HEK293 (cell line): ENCODE data around the gene HMCN1.
A peak's percentile ranks its signal among the peaks of the same experiment; 100 is the strongest.

Experiments
- CTCF ChIA-PET: fragments of 350-600 bp; formaldehyde crosslinking; extraction: SDS; loops from one replicate; lab custom pipeline; 2021; ENCODE audit warnings: antibody characterized with exemption; lab: Yijun Ruan, JAX
- POLR2A ChIA-PET: fragments of 300-600 bp; formaldehyde crosslinking; extraction: SDS; loops from one replicate; lab custom pipeline; 2020; ENCODE audit warnings: antibody characterized with exemption, inconsistent platforms; lab: Yijun Ruan, JAX
- H3K27ac ChIP-seq: fragments of 200-500 bp; sonication (Bioruptor generic); 2 replicates; pipeline ENCODE4 v1.5.1; 2014; ENCODE audit warnings: low read depth, low read length, control low read depth, inconsistent platforms; ENCODE audit errors: extremely low read depth
- H3K36me3 ChIP-seq, 2 experiments: fragments of 200-500 bp in 1 of 2; sonication (Bioruptor generic) in 1 of 2; 1 replicate in 1 of 2; 2 replicates in 1 of 2; pipeline ENCODE4 v1.5.1; 2014 to 2017; ENCODE audit warnings: inconsistent platforms in 2 of 2, low read length in 2 of 2; ENCODE audit not compliant: control insufficient read depth in 2 of 2, insufficient read depth in 1 of 2
- H3K4me1 ChIP-seq: fragments of 200-500 bp; sonication (Bioruptor generic); 2 replicates; pipeline ENCODE4 v1.5.1; 2014; ENCODE audit warnings: mild to moderate bottlenecking, low read length, inconsistent platforms; ENCODE audit not compliant: control insufficient read depth, insufficient read depth
- H3K4me3 ChIP-seq: 2 replicates; pipeline ENCODE4 v1.5.1; 2011; ENCODE audit warnings: low read depth, mild to moderate bottlenecking, control low read depth, low read length, moderate library complexity
- H3K9me3 ChIP-seq: fragments of 200-500 bp; sonication (Bioruptor generic); 2 replicates; pipeline ENCODE4 v1.5.1; 2014; ENCODE audit warnings: low read depth, low read length, inconsistent platforms; ENCODE audit not compliant: control insufficient read depth, insufficient read depth
- GLI2 ChIP-seq: fragments of 450-650 bp; formaldehyde crosslinking; IDR thresholded peaks from 2 replicates; pipeline ENCODE4; 2017; ENCODE audit warnings: missing biosample characterization, missing genetic modification characterization, low read depth, borderline replicate concordance
- HOXD13 ChIP-seq: sonication (generic); formaldehyde crosslinking; IDR thresholded peaks from 2 replicates; pipeline ENCODE4 v1.8.0; 2022; ENCODE audit warnings: missing genetic modification reagents, borderline replicate concordance
- IKZF3 ChIP-seq: fragments of 450-650 bp; IDR thresholded peaks from 2 replicates; pipeline ENCODE4 v1.5.0; 2018; ENCODE audit warnings: missing biosample characterization, mild to moderate bottlenecking, missing genetic modification characterization, moderate library complexity
- KLF10 ChIP-seq: fragments of 450-650 bp; IDR thresholded peaks from 2 replicates; pipeline ENCODE4 v1.5.1; 2018; ENCODE audit warnings: missing biosample characterization, mild to moderate bottlenecking, missing genetic modification characterization
- MYNN ChIP-seq: fragments of 450-650 bp; formaldehyde crosslinking; IDR thresholded peaks from 2 replicates; pipeline ENCODE4 v1.5.1; 2016; ENCODE audit warnings: missing biosample characterization, missing genetic modification characterization, borderline replicate concordance
- PRDM1 ChIP-seq: fragments of 450-650 bp; formaldehyde crosslinking; IDR thresholded peaks from 2 replicates; pipeline ENCODE4; 2016; ENCODE audit warnings: missing biosample characterization, missing genetic modification characterization
- PRDM4 ChIP-seq: fragments of 450-650 bp; formaldehyde crosslinking; IDR thresholded peaks from 2 replicates; pipeline ENCODE4 v1.5.1; 2017; ENCODE audit warnings: missing biosample characterization, missing genetic modification characterization
- SCRT2 ChIP-seq: fragments of 450-650 bp; formaldehyde crosslinking; IDR thresholded peaks from 2 replicates; pipeline ENCODE4 v1.5.1; 2016; ENCODE audit warnings: missing biosample characterization, missing genetic modification characterization
- SETDB1 ChIP-seq: IDR thresholded peaks from one replicate; pipeline ENCODE4 v1.6.1; 2017; ENCODE audit warnings: mild to moderate bottlenecking, low read length, moderate library complexity, mixed read lengths; ENCODE audit not compliant: insufficient read length
- SP3 ChIP-seq: fragments of 450-650 bp; formaldehyde crosslinking; IDR thresholded peaks from 2 replicates; pipeline ENCODE4 v1.5.1; 2016; ENCODE audit warnings: missing biosample characterization, missing genetic modification characterization
- ZFHX2 ChIP-seq: fragments of 450-650 bp; formaldehyde crosslinking; conservative IDR thresholded peaks from 2 replicates; pipeline ENCODE4 v1.5.1; 2016; ENCODE audit warnings: missing biosample characterization, missing genetic modification characterization
- ZFP3 ChIP-seq: fragments of 450-650 bp; formaldehyde crosslinking; IDR thresholded peaks from 2 replicates; pipeline ENCODE4 v1.5.1; 2016; ENCODE audit warnings: low read depth, missing biosample characterization, missing genetic modification characterization
- ZFP37 ChIP-seq: fragments of 450-650 bp; formaldehyde crosslinking; IDR thresholded peaks from 2 replicates; pipeline ENCODE4 v1.5.1; 2016; ENCODE audit warnings: missing biosample characterization, missing genetic modification characterization
- ZNF121 ChIP-seq: fragments of 450-650 bp; formaldehyde crosslinking; IDR thresholded peaks from 2 replicates; pipeline ENCODE4 v1.5.1; 2016; ENCODE audit warnings: missing biosample characterization, missing genetic modification characterization
- ZNF132 ChIP-seq: fragments of 450-650 bp; formaldehyde crosslinking; IDR thresholded peaks from 2 replicates; pipeline ENCODE4 v1.5.1; 2017; ENCODE audit warnings: missing biosample characterization, missing genetic modification characterization, borderline replicate concordance
- ZNF133 ChIP-seq: fragments of 450-650 bp; formaldehyde crosslinking; IDR thresholded peaks from 2 replicates; pipeline ENCODE4 v1.5.1; 2016; ENCODE audit warnings: missing biosample characterization, missing genetic modification characterization
- ZNF146 ChIP-seq: fragments of 450-650 bp; formaldehyde crosslinking; IDR thresholded peaks from 2 replicates; pipeline ENCODE4 v1.5.1; 2016; ENCODE audit warnings: missing biosample characterization, missing genetic modification characterization
- ZNF174 ChIP-seq: fragments of 450-650 bp; formaldehyde crosslinking; IDR thresholded peaks from 2 replicates; pipeline ENCODE4 v1.5.0; 2017; ENCODE audit warnings: missing biosample characterization, mild to moderate bottlenecking, missing genetic modification characterization
- ZNF266 ChIP-seq: fragments of 450-650 bp; formaldehyde crosslinking; IDR thresholded peaks from 2 replicates; pipeline ENCODE4 v1.5.1; 2016; ENCODE audit warnings: missing biosample characterization, missing genetic modification characterization, low read depth
- ZNF311 ChIP-seq: fragments of 450-650 bp; formaldehyde crosslinking; IDR thresholded peaks from 2 replicates; pipeline ENCODE4 v1.5.1; 2017; ENCODE audit warnings: missing biosample characterization, missing genetic modification characterization, borderline replicate concordance
- ZNF335 ChIP-seq: fragments of 450-650 bp; formaldehyde crosslinking; conservative IDR thresholded peaks from 2 replicates; pipeline ENCODE4 v1.5.1; 2016; ENCODE audit warnings: missing biosample characterization, missing genetic modification characterization
- ZNF341 ChIP-seq: fragments of 450-650 bp; formaldehyde crosslinking; IDR thresholded peaks from 2 replicates; pipeline ENCODE4; 2016; ENCODE audit warnings: low read depth, missing biosample characterization, missing genetic modification characterization
- ZNF501 ChIP-seq: fragments of 450-650 bp; formaldehyde crosslinking; IDR thresholded peaks from 2 replicates; pipeline ENCODE4 v1.5.1; 2016; ENCODE audit warnings: missing biosample characterization, missing genetic modification characterization
- ZNF549 ChIP-seq: fragments of 450-650 bp; IDR thresholded peaks from 2 replicates; pipeline ENCODE4 v1.5.1; 2018; ENCODE audit warnings: missing biosample characterization, missing genetic modification characterization, mild to moderate bottlenecking, inconsistent platforms, moderate library complexity
- ZNF561 ChIP-seq: fragments of 450-650 bp; IDR thresholded peaks from 2 replicates; pipeline ENCODE4 v1.5.1; 2018; ENCODE audit warnings: missing biosample characterization, missing genetic modification characterization, borderline replicate concordance
- ZNF621 ChIP-seq: fragments of 450-650 bp; formaldehyde crosslinking; IDR thresholded peaks from 2 replicates; pipeline ENCODE4 v1.5.1; 2017; ENCODE audit warnings: missing biosample characterization, missing genetic modification characterization
- ZNF623 ChIP-seq: fragments of 450-650 bp; formaldehyde crosslinking; IDR thresholded peaks from 2 replicates; pipeline ENCODE4 v1.5.1; 2016; ENCODE audit warnings: missing biosample characterization, missing genetic modification characterization
- ZNF658 ChIP-seq: fragments of 450-650 bp; formaldehyde crosslinking; IDR thresholded peaks from 2 replicates; pipeline ENCODE4; 2016; ENCODE audit warnings: missing biosample characterization, missing genetic modification characterization
- ZNF843 ChIP-seq: fragments of 450-650 bp; formaldehyde crosslinking; IDR thresholded peaks from 2 replicates; pipeline ENCODE4 v1.5.1; 2016; ENCODE audit warnings: missing biosample characterization, missing genetic modification characterization
- ZXDB ChIP-seq: fragments of 450-650 bp; formaldehyde crosslinking; IDR thresholded peaks from 2 replicates; pipeline ENCODE4 v1.5.1; 2016; ENCODE audit warnings: missing biosample characterization, missing genetic modification characterization
- TF ChIP-seq, protein P1 (sequence below): fragments of 450-650 bp; formaldehyde crosslinking; optimal IDR thresholded peaks from 2 replicates; pipeline ENCODE3; 2016; ENCODE audit warnings: missing biosample characterization, mild to moderate bottlenecking, missing genetic modification characterization
- TF ChIP-seq, protein P2 (sequence below): fragments of 450-650 bp; formaldehyde crosslinking; IDR thresholded peaks from 2 replicates; pipeline ENCODE4 v1.5.1; 2016; ENCODE audit warnings: missing biosample characterization, missing genetic modification characterization, borderline replicate concordance

The HMCN1 gene

GRCh38 chr1:185733818-185734735, at the start of gene HMCN1:
Gene HMCN1, plus strand, starts transcription at chr1:185734391. Its CDS starts 389 bp downstream, at chr1:185734780.
- Histone ChIP-seq H3K9me3 (no peaks in the 10 kb centered on the region), H3K4me3 (peak within 1 kb of the TSS; percentile 54), H3K27ac (peak within 1 kb of the TSS; percentile 59; the same call in 1 of the 2 replicates), H3K36me3 (no peaks in the 10 kb centered on the region), H3K4me1 (peaks cover 6% of the 10 kb centered on the region; the same call in 1 of the 2 replicates)
- ChIA-PET POLR2A (interaction anchor here (1.6 kb wide), 1 partner anchor 13 kb away, joined by 8 read pairs; no protein-coding TSS in a partner anchor), CTCF (interaction anchor here (0.6 to 4.3 kb wide), 6 partner anchors 14 to 276 kb away, joined by 3 to 32 read pairs (median 4); no protein-coding TSS in a partner anchor)
- TF ChIP-seq ZFP37 (tag by site-specific recombination) (peak; percentile 82; the same call in 1 of the 2 replicates), ZNF132 (no peak), ZNF621 (tag by site-specific recombination) (no peak), ZNF623 (tag by site-specific recombination) (no peak), PRDM1 (no peak), ZNF121 (tag by site-specific recombination) (no peak), PRDM4 (tag by site-specific recombination) (no peak), ZNF335 (tag by site-specific recombination) (peak; percentile 92), GLI2 (no peak), HOXD13 (CRISPR knock-in tag) (no peak), ZNF311 (tag by site-specific recombination) (no peak), ZNF549 (tag by site-specific recombination) (no peak), ZNF174 (tag by site-specific recombination) (no peak), SP3 (tag by site-specific recombination) (peak; percentile 47), ZNF146 (tag by site-specific recombination) (no peak), ZFP3 (tag by site-specific recombination) (no peak), ZFHX2 (tag by site-specific recombination) (no peak), ZNF501 (peak; percentile 30), ZXDB (peak; percentile 68), SETDB1 (no peak), ZNF561 (tag by site-specific recombination) (no peak; the same call in 1 of the 2 replicates), SCRT2 (peak; percentile 12; the same call in 1 of the 2 replicates), KLF10 (tag by site-specific recombination) (no peak; the same call in 1 of the 2 replicates), MYNN (tag by site-specific recombination) (no peak), ZNF133 (tag by site-specific recombination) (no peak), ZNF843 (tag by site-specific recombination) (peak; percentile 62), IKZF3 (tag by site-specific recombination) (peak; percentile 86), ZNF341 (tag by site-specific recombination) (peak; percentile 62), ZNF658 (no peak), ZNF266 (tag by site-specific recombination) (no peak)
- TF ChIP-seq, protein P1, sequence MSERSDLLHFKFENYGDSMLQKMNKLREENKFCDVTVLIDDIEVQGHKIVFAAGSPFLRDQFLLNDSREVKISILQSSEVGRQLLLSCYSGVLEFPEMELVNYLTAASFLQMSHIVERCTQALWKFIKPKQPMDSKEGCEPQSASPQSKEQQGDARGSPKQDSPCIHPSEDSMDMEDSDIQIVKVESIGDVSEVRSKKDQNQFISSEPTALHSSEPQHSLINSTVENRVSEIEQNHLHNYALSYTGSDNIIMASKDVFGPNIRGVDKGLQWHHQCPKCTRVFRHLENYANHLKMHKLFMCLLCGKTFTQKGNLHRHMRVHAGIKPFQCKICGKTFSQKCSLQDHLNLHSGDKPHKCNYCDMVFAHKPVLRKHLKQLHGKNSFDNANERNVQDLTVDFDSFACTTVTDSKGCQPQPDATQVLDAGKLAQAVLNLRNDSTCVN (tag by site-specific recombination): peak; percentile 37
- TF ChIP-seq, protein P2, sequence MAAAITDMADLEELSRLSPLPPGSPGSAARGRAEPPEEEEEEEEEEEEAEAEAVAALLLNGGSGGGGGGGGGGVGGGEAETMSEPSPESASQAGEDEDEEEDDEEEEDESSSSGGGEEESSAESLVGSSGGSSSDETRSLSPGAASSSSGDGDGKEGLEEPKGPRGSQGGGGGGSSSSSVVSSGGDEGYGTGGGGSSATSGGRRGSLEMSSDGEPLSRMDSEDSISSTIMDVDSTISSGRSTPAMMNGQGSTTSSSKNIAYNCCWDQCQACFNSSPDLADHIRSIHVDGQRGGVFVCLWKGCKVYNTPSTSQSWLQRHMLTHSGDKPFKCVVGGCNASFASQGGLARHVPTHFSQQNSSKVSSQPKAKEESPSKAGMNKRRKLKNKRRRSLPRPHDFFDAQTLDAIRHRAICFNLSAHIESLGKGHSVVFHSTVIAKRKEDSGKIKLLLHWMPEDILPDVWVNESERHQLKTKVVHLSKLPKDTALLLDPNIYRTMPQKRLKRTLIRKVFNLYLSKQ (tag by site-specific recombination): no peak
